HepG2 (cell line): ENCODE results near the gene ARHGDIA. TPM values are rescaled to one million over a fixed set of nuclear protein-coding genes. Genes with fewer than 3 reads are reported as not detected.
A peak's percentile ranks its signal among the peaks of the same experiment; 100 is the strongest.

Experiments used
- EP300 ChIP-seq, 3 experiments: sonication (generic) in 1 of 3; formaldehyde crosslinking in 1 of 3; IDR thresholded peaks; 2 replicates each; pipeline versions ENCODE4 v1.5.1 to v1.6.1; 2011 to 2020; ENCODE audit warnings: low read depth in 2 of 3, low read length in 2 of 3, borderline replicate concordance in 1 of 3, improper control_type of control experiment in 1 of 3, mild to moderate bottlenecking in 1 of 3, missing genetic modification reagents in 1 of 3, moderate library complexity in 1 of 3
- FOXO4 ChIP-seq: sonication (generic); formaldehyde crosslinking; conservative IDR thresholded peaks from 2 replicates; pipeline ENCODE4 v1.8.1; 2023; ENCODE audit warnings: missing genetic modification reagents
- HIC2 ChIP-seq: sonication (generic); formaldehyde crosslinking; IDR thresholded peaks from 2 replicates; pipeline ENCODE4 v1.9.0; 2022; ENCODE audit warnings: low read depth, missing genetic modification reagents
- IRF1 ChIP-seq: sonication (generic); formaldehyde crosslinking; IDR thresholded peaks from 2 replicates; pipeline ENCODE4 v1.4.0; 2020; ENCODE audit warnings: low read depth, mild to moderate bottlenecking, missing genetic modification reagents
- LCORL ChIP-seq, 2 experiments: fragments of 450-650 bp in 1 of 2; sonication (generic) in 1 of 2; formaldehyde crosslinking in 1 of 2; IDR thresholded peaks; 2 replicates each; pipeline versions ENCODE4 v1.5.0 to v1.6.1; 2017 to 2020; ENCODE audit warnings: antibody characterized with exemption in 1 of 2, missing genetic modification reagents in 1 of 2
- MTERF4 ChIP-seq: sonication (generic); formaldehyde crosslinking; IDR thresholded peaks from 2 replicates; pipeline ENCODE4 v1.8.0; 2023; ENCODE audit warnings: mild to moderate bottlenecking, missing genetic modification reagents
- NFE2L1 ChIP-seq: sonication (generic); formaldehyde crosslinking; IDR thresholded peaks from 2 replicates; pipeline ENCODE4 v1.4.0; 2020; ENCODE audit warnings: missing genetic modification reagents, mild to moderate bottlenecking, borderline replicate concordance
- PPARG ChIP-seq: conservative IDR thresholded peaks from 2 replicates; pipeline ENCODE4 v1.6.1; 2016; ENCODE audit warnings: missing biosample characterization, missing genetic modification reagents
- SAP130 ChIP-seq: IDR thresholded peaks from 2 replicates; pipeline ENCODE4 v1.6.1; 2016; ENCODE audit warnings: low read depth
- SOX13 ChIP-seq, 3 experiments: fragments of 450-650 bp in 1 of 3; sonication (generic) in 1 of 3; formaldehyde crosslinking in 1 of 3; IDR thresholded peaks in 2 of 3; conservative IDR thresholded peaks in 1 of 3; 2 replicates each; pipeline versions ENCODE4 v1.5.0 to v1.6.1; 2016 to 2020; ENCODE audit warnings: antibody characterized with exemption in 1 of 3, mild to moderate bottlenecking in 1 of 3, missing compliant biosample characterization in 1 of 3, missing genetic modification reagents in 1 of 3, moderate library complexity in 1 of 3
- TCF7 ChIP-seq: sonication (generic); IDR thresholded peaks from 2 replicates; pipeline ENCODE4 v1.6.1; 2016; ENCODE audit warnings: antibody characterized with exemption, low read depth
- ZFYVE20 ChIP-seq: sonication (generic); formaldehyde crosslinking; IDR thresholded peaks from 2 replicates; pipeline ENCODE4 v1.8.0; 2023; ENCODE audit warnings: low read depth, mild to moderate bottlenecking, moderate library complexity, missing genetic modification reagents, borderline replicate concordance
- ZNF180 ChIP-seq: sonication (generic); formaldehyde crosslinking; IDR thresholded peaks from 2 replicates; pipeline ENCODE4 v1.4.0; 2020; ENCODE audit warnings: low read depth, missing genetic modification reagents, borderline replicate concordance
- ZNF235 ChIP-seq: sonication (generic); formaldehyde crosslinking; IDR thresholded peaks from 2 replicates; pipeline ENCODE4 v1.8.1; 2023; ENCODE audit warnings: mild to moderate bottlenecking, missing genetic modification reagents, borderline replicate concordance
- ZNF253 ChIP-seq: sonication (generic); formaldehyde crosslinking; IDR thresholded peaks from 2 replicates; pipeline ENCODE4 v1.8.0; 2022; ENCODE audit warnings: mild to moderate bottlenecking, missing genetic modification reagents, borderline replicate concordance
- ZNF414 ChIP-seq: sonication (generic); formaldehyde crosslinking; IDR thresholded peaks from 2 replicates; pipeline ENCODE4 v1.5.0; 2020; ENCODE audit warnings: missing genetic modification reagents
- ZNF550 ChIP-seq: sonication (generic); formaldehyde crosslinking; IDR thresholded peaks from 2 replicates; pipeline ENCODE4 v1.4.0; 2020; ENCODE audit warnings: mild to moderate bottlenecking, missing genetic modification reagents, borderline replicate concordance
- ZNF660 ChIP-seq: sonication (generic); formaldehyde crosslinking; IDR thresholded peaks from 2 replicates; pipeline ENCODE4 v1.5.1; 2020; ENCODE audit warnings: mild to moderate bottlenecking, low read depth, missing genetic modification reagents, borderline replicate concordance
- ZNF704 ChIP-seq: sonication (generic); formaldehyde crosslinking; IDR thresholded peaks from 2 replicates; pipeline ENCODE4 v1.8.1; 2023; ENCODE audit warnings: mild to moderate bottlenecking, inconsistent platforms, moderate library complexity, missing genetic modification reagents, borderline replicate concordance
- polyA plus RNA-seq, 8 experiments: library from polyadenylated mRNA; depleted of rRNA in 3 of 8; stranded (reverse) in 7 of 8; unstranded in 1 of 8; fragments of >200 nt; fragmentation: Illumina TruSeq in 4 of 8; extraction: Trizol in 4 of 8; gene quantifications; 2 replicates each; pipeline versions ENCODE4 v1.2.1 to v1.2.3, GENCODE V29; 2011 to 2016; ENCODE audit warnings: low read depth in 4 of 8, missing spikeins in 1 of 8, mixed read lengths in 1 of 8; ENCODE audit not compliant: insufficient read depth in 1 of 8
- total RNA-seq, 5 experiments: library from RNA; depleted of rRNA; stranded (reverse); fragments of >200 nt; fragmentation: Illumina TruSeq; extraction: Trizol; gene quantifications; 2 replicates each; pipeline ENCODE4 v1.2.3, GENCODE V29; 2016; ENCODE audit warnings: low read depth in 1 of 5

ARHGDIA gene
- total and polyA plus RNA-seq, 2 of the 13 experiments (the other 11 are each of a cell fraction or from before 2014, with no cell fraction given), result 40.0 to 64.0 TPM

GRCh38 chr17:81831957-81832607 lies 39.1 kb downstream of the ARHGDIA start (continued):
- TF ChIP-seq ZNF414 (CRISPR knock-in tag) (0 out of 2 replicates have a peak, but pooled peaks have one; percentile 36), SOX13 (IDR thresholded peaks at IDR 0.05) (no peak), SOX13 (CRISPR knock-in tag; conservative IDR thresholded peaks at IDR 0.05 in 1 of 2, IDR thresholded peaks at IDR 0.05 in 1 of 2) (no peak), EP300 (IDR thresholded peaks at IDR 0.05; ENCODE audit: low read depth in 2 of 2, low read length in 2 of 2) (no peak), EP300 (CRISPR knock-in tag; IDR thresholded peaks at IDR 0.05; ENCODE audit: borderline replicate concordance) (0 out of 2 replicates have a peak, but pooled peaks have one; percentile 2), LCORL (IDR thresholded peaks at IDR 0.05) (no peak), LCORL (CRISPR knock-in tag; IDR thresholded peaks at IDR 0.05) (0 out of 2 replicates have a peak, but pooled peaks have one; percentile 25), ZNF550 (CRISPR knock-in tag) (0 out of 2 replicates have a peak, but pooled peaks have one; percentile 27), MTERF4 (CRISPR knock-in tag) (no peak), PPARG (CRISPR knock-in tag) (no peak), FOXO4 (CRISPR knock-in tag) (0 out of 2 replicates have a peak, but pooled peaks have one; percentile 9), IRF1 (CRISPR knock-in tag) (no peak), HIC2 (CRISPR knock-in tag) (peak; percentile 51; the same call in 1 of the 2 replicates), ZNF253 (CRISPR knock-in tag) (0 out of 2 replicates have a peak, but pooled peaks have one; percentile 61), TCF7 (no peak), ZNF180 (CRISPR knock-in tag) (no peak), SAP130 (CRISPR knock-in tag) (peak; percentile 67; the same call in 1 of the 2 replicates), ZFYVE20 (CRISPR knock-in tag) (no peak), ZNF704 (CRISPR knock-in tag) (no peak), ZNF235 (CRISPR knock-in tag) (peak; percentile 74; the same call in 1 of the 2 replicates), NFE2L1 (CRISPR knock-in tag) (no peak), ZNF660 (CRISPR knock-in tag) (0 out of 2 replicates have a peak, but pooled peaks have one; percentile 31)
